HuH-7 (cell line): ENCODE results near the gene EVX1.

Experiments
- DNase-seq: peaks from one replicate; pipeline ENCODE4 v3.0.0; 2011; ENCODE audit warnings: low spot score

EVX1 gene

DNA sequence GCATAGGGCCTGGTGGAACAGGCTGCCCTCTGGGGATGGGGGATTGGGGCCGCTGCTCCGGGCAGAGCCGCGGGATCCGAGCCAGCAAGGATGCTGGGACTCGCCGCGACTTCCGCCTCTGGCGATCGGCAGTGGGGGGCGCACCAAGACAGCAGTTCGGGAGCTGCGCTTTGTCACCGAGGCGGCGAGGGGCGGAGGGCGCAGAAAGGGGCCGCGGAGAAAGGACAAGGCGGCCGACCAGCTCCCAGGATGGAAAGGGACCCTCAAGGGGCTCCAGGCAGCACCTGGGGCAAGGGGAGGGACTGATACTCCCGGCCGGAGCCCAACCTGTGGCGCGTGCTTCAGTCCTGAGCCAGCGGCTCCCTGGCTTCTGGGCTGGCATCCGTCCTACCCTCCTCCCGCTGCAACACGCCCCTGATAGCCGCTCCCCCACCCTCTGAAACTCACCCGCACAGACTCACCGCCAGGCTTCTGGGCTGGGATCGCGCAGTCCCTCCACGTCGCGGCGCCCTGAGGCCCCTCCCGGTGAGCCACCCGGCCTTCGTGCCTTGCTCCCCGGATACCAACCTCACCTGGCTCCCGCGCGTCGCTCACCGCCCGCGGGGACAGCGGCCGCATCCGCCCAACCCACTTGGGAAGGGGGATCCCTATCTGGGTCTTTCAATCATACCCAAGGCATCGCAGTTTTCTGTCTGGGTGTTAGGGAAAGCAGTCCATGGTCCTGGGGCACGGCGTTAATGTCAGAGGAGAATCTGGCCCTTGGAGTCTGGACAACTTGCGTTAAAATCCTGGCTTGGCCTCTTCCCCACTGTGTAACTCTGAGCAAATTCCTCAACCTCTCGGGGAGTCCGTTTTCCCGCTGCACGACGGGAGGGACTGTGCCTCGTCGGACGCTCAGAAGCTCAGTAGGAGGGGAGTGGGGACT, 7.0 kb upstream of the EVX1 start:
- DNase-seq, result peak; percentile 92

DNA sequence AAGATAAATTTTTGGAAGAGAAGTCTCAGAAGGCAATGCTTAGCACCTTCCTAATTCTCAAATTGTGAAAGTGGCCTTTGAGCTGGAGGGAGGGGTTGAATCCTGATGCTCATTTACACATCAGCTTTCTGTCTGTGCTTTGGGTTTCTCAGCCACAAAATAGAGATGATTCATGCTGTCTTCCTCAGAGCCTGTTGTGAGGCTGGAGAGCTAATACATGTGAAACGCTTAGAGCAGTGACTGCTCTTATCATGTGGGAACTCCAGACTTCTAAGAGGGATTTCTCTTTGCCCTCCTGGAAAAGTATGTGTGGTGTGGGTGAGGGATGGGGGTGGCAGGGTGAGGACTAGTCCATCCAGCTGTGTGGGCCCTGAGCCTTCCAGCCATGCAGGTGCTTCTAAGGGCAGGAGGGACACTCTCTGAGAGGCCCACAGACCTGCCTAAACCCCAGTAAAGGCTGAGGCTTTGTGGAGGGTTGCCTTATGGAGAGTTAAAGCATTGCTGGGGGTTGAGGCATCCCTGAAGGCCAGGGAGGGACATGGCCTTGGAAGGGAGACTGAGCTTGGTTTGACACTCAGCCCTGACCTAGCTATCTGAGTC, 4.8 kb upstream of the EVX1 start:
- no peak for DNase-seq

DNA sequence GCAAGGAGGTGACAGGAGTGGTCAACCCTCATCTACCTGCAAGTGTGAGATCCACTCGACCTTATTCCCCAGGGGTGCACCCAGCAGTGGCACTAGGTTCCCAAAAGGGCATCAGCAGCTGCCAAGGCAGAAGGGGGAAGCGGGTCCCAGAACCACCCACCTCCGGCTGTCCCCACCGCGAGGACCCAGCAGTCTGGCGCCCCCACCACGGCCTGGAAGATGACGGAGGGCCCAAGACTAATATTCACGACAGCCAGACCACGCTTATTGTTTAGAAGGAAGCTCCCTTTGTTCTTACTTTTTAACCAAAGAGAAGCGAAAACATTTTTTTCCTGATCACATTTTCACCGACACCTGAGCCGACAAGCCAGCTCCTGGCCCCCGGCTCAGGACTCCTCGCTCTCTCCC, 3.6 kb upstream of the EVX1 start:
- no peak for DNase-seq

DNA sequence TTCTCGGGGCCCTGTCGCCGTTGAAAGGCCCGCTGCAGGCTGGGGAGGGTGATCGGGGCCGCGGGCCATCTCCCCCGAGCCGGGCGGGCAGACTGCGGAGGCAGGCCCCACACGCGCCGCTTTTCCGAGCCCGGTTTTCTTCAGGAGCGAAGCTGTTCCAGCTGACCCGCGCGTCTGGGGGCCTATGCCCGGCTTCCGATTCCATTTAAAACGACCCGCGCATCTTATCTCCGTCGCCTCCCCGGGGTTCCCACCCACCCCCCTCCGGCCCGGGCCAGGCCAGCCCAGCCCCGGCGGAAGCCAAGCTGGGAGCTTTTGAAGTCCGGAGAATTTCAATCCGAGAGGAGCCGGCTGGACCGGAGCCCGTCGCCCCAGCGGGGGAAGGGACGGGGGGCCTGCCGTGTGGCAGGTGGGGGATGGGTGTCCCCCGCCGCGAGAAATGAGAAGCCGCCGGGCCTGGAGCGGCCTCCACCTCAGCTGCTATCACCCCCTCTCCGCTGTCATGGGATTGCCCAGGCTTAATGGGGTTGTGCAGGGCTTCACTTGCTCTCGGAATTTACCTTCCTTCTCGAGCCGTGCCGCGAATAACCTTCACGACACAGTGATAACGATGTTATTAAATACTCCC, 3.1 kb upstream of the EVX1 start:
- DNase-seq, result peak; percentile 70

DNA sequence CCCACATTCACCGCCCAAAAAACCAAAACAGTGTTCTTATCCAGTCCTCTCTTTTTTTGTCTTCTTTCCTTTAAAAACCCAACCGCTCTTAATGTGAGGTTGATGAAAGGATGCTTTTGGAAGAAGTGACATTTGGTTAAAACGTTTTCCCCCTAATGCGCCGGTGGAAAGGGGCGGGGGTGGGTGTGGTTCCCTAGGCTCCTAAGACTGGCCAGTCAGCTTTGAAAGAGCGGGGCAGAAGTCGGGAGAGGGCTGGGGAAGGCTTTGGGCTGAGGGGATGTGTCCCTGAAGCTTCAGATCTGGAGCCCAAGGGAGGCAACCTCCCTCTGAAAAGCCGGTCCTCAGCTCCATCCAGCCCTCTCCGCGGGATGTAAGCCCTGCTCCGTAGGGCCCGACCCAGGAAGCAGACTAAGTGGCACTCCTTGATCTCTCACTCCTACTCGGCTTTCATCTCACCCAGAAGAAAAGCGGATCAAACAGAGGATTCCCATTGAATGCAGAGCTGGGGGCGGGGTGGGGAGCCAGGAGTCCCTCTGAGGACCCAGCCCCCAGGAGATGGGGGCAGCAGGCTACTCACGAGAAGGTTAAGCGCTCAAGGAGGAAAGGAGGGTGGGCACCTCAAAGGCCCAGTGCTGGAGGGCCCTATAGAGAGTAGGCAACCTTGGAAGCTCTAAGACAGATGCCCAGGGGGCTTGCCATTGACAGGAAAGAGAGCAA, 2.4 kb upstream of the EVX1 start:
- DNase-seq, result no peak

DNA sequence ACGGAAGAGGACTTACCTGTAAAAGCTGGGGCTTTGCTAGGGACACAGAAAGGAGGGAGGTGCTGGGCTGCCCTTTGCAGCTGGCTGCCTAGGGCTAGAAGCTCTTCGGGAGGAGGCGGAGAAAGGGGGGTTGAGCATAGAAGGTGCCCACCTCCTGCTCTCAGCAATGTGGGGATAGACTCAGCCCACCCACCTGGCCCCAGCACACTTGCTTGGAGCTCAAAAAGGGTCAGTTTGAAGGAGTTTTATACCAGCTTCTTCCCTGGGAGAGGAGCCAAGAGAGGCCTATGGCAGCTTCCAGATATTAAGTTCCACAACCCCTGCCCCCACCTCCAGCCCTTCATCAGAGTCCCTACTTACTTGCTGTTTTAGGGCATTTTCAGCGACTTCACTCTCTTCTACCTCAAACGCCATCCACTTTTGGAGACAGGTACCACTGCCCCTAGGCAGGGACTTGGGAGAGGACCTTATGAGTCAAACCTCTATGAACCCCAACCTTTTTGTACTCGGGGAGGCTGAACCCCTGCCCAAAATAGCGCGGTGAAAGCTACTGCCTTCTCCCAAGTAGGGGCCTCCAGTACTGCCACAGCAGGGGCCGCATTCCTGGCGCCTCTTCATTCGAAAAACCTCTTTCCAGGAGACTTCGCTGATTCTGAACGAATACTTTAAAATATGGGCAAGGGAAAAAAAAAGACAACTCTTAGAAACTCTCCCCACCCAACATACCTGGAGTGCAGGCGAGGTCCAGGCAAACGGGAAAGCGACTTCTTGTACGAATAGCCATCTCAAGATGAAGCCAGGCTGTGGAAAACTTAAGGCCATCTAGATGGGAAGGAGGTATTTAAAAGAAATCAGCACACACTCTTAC, 1.2 kb upstream of the EVX1 start:
- no peak for DNase-seq

DNA sequence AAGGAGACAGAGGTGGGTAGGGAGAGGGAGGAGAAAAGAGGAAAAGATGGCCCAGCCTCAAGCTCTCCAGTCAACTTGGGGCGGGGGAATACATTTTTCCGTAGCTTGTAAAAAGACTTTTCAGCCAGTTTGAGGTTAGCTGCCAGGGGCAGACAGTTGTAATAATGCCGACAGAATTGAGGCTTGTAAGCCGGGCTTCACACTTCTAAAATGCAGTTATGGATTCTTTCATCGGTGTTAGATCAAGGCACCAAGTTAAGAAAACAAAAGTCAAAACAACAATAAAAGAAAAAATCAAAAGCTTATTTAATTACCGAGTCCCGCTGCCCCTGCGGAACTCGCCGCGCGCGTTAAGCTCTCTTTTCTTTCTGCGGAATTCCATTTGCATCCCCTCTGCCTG, 448 bp upstream of the EVX1 start:
- no peak for DNase-seq

DNA sequence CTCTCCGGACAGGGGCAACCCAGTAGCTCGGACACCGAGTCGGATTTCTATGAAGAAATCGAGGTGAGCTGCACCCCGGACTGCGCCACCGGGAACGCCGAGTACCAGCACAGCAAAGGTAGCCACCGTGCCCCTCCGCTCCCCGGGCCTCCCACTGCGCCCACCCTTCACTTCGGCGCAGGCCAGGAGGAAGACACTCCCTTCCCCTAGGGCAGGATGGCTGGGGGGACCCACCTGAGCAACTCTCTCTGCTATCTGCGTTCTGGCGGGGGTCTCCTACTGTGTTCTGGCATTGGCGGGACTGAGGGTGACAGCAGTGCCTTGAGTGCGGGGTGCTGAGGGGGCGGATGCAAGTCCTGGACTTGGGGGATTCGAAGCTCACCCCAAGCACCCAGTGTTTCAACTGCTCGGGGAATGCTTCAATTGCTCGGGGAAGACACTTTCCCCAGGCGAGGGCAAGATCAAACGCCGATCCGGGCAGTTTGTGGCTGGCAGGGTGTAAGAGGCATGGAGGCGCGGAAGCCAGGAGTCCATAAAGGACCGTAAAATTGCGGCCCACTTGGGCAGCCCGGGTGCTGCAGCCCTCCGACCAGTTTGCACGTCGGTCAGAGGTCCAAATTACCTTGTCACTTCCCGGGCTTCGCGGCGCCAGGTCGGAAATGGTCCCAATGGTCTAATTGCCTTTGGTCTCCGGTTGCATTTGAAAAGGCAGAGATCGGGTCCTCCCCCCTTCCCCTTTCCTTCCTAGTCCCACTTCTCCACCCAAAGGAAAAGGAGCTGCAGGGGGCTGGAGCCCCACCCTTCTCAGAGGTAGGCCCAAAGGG, 950 bp downstream of the EVX1 start:
- DNase-seq, result no peak

DNA sequence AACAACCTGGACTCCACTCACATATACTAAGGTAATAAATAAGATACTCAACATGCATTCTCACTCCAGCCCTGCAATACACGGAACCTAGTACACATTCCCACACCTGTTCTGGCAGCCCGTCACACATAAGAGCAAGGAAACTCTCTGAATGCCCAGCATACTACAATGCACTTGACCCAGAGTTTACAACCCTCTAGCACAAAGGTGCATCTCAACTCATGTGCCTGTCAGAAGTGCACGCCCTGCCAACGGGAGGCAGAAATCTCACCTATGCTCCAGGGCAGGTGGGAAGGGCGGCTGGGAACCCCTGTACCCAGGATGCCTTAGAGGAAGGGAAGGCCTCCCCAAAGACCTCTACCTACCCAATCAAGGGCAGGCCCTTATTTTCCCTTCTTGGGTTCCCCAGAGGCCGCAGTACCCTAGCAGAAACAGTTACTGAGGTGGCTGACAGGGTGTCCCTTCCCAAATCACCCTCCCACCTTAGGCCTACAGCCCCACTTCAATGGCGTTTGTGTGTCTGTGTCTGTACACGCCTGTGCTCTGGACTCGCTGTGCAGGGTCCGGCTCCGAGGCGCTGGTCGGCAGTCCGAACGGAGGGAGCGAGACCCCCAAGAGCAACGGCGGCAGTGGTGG, 2.0 kb downstream of the EVX1 start:
- no peak for DNase-seq

DNA sequence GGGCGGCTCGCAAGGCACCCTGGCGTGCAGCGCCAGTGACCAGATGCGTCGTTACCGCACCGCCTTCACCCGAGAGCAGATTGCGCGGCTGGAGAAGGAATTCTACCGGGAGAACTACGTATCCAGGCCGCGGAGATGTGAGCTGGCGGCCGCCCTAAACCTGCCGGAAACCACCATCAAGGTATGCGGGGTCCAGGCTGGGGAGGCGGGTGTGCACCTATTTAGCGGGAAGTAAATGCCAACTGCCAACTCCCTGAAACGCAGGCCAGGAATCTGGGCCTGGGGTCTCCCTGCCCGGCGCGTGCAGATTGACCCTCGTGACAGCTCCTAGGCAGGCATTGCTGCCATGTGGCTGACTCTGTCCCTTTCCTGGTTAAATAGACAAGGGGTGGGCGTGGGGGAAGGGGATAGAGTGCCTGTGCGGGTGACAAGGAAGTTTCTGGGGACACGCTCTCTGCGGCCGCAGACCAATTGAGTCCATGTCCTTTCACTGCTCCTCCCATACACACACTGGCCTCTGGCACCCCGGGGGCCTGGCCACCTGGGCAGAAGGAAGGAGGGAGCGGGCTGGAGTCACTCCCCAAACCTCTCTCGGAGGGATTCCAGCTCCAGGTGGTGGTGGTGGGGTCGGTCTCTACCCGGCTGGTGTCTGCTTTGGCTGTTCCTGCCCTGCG, 2.7 kb downstream of the EVX1 start:
- no peak for DNase-seq

DNA sequence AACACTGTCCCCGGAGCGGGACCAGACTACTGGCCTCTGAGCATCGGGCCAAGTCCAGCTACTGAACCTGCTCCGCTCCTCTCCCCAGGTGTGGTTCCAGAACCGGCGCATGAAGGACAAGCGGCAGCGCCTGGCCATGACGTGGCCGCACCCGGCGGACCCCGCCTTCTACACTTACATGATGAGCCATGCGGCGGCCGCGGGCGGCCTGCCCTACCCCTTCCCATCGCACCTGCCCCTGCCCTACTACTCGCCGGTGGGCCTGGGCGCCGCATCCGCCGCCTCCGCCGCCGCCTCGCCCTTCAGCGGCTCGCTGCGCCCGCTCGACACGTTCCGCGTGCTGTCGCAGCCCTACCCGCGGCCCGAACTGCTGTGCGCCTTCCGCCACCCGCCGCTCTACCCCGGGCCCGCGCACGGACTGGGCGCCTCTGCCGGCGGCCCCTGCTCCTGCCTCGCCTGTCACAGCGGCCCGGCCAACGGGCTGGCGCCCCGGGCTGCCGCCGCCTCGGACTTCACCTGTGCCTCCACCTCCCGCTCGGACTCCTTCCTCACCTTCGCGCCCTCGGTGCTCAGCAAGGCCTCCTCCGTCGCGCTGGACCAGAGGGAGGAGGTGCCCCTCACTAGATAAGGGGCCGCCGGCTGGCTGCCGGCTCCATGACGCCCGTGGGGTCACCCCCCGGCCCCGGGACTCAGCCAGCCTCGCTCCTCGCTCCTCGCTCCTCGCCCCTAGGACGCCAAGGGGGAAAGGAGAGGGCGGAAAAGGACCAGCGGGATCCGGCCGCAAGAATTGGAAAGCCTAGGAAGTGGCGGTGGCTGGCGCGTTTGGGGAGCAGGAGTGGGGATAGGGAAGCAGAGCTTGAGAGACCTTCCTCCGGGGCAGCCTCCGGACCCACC, 3.4 kb downstream of the EVX1 start:
- no peak for DNase-seq

DNA sequence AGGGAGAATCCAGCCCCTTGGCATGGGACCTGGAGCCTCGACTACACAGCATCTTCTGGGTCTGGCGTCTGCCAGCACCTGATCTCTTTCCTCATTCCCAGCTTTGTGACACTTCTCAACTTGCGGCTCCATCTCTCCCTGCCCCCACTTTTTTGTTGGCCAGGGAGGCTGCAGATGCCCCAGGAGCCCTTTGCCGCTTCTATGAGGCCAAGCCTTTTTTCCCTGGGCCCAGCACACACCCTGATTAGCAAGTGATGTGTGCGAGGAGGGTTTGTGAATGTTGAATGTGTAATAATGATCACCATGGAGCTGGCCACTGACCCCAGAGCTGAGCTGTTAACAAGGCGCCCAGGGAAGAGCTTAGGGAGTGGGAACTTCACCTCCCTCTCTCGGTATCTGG, 4.4 kb downstream of the EVX1 start:
- no peak for DNase-seq

DNA sequence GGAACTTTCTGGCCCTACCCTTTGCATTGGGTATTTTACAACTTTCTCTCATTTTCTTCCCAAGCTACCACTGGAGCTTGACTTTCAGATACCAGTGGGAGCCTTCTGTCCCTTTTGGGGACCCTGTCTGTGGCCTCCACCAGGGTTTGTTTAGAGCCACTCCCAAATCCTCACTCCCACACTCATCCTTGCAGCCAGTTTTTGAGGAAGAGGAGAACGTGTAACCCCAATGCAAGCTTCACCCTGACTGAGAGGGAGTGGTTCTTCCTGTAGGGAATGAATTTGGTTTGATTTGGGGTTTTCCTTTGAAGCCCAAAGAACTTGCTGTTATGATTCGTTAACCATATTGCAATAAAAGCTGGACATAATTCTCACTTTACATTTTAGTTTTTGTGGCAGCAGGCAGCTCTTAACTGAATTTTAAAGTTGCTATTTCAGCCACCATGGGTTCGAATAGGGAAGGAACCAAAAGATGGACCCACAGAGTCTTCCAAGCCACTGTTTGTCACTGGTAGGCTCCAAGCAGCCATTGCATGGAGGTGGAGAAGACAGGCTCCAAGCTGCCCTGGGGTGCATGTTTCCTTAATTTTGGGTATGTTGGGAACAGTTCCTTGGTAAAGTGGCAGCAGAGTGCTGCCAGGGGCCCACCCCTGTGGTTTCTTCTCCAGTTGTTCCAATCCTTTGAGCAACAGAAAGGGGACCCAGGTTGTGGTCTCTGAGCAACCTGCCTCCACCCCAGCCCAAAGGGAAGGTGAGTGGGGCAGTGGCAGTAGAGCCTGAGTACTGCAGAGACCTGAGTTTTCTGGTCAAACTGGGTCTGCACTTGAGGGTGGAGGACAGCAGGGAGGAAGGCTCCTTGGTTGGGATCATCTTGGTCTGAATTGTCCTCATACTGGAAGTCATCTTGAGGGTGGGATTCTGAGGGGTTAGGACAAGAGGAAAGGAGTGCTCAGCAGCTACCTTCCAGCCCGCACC, 5.1 kb downstream of the EVX1 start:
- no peak for DNase-seq

DNA sequence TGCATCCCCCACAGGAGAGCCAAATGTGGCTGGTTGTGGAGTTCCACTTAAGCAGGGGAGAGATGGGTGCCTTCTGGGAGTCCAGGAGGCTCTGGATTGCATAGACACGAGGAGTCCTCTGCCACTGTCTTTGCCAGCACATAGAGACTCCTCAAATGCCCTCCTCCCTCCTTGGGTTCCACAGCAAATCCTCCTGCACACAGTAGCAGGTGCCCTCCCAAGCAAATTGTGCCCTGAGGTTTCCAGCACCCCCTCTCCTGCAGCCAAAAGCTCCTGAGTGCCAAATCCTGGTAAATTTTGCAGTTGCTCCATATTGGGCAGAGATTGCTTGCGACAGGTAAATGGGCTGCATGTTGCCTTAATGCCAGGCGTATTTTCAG, 5.8 kb downstream of the EVX1 start:
- DNase-seq, result no peak

DNA sequence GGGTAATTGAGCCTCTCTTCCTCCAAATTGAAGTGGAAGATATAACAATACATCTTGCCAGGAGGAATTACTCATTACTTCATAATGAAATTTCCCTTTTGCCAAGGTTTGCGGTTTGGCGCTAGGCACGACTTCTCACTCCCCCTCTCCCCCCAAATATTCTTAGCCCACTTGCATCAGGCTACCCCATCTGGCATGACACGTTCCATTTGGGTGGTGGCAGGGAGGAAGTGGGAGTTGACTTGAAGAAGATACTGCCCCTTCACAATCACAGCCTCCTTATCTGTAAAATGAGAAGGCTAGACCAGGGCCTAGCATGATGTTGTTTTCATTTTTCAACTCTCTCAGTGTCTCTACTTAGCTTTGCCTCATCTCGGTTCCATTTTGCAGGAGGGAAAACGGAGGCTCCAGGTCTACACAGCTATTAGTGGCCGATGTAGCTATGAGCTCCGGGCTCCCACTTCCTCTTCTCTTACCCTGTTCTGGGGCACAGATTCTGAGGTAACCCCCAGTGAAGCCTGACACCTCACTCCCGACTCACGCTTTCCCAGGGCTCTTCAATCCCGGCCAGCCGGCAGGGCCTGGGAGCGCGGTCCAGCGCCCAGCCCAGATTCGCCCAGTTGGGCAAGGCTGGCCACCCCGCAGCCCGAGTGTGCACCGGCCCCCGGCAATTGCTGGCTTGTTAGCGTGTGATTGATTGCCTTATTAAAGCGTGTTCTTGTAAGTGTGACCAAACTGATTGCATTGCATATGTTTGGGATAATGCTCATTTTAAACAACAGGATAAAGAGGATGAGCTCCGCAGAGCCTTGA, 6.5 kb downstream of the EVX1 start:
- DNase-seq, result no peak

DNA sequence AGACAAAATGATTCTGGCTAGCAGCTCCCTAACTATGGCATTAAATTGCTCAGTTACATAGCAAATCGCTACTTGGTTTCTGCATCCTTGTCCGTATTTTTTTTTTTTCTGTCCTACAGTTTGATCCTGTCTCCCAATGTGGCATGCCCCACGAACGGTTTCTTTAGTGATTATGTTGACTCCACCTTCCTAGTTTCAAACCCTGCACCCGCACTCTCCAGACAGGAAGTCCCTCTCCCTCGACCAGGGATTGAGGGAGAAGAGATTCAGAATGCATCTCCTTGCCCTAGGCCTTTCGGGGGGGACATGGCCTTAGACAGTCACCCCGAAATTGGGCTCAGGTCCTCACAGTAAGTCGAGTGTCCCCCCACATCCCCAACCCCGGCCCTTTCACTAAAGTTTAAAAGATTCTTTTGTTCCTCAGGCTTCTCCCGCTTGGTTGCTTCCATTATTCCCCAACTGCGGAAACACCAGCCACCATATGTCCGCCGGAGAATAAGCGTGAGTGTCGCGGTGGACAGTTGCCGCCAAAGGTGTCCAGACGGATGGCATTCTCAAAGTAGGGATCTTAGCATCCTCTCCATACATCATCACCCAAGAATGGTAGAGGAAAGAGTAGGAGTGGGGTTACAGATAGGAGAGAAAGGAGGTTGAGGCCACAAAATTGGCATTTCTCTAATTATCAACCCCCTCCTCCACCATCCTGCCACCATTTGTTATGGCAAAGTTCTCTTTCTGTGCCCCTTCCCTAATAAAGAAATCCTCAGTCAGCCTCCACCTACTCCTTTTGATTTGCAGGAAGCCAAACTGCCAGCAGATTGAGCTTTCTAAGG, 7.3 kb downstream of the EVX1 start:
- no peak for DNase-seq
